ENCODE data around the gene RDX.

DNA sequence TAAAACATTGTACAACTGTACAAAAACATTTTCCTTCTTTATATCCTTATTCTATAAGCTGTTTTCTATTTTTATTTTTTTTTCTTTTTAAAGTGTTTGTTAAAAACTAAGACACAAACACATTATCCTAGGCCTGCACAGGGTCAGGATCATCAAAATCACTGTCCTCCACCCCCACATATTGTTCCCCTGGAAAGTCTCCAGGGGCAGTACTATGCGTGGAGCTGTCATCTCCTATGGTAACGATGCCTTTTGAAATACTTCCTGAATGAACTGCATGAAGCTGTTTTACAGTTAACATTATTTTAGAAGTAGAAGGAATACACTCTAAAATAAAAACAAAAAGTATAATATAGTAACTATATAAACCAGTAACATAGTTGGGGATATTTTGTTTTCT lies 136.0 kb downstream of the RDX start:
- TF ChIP-seq, protein P1, sequence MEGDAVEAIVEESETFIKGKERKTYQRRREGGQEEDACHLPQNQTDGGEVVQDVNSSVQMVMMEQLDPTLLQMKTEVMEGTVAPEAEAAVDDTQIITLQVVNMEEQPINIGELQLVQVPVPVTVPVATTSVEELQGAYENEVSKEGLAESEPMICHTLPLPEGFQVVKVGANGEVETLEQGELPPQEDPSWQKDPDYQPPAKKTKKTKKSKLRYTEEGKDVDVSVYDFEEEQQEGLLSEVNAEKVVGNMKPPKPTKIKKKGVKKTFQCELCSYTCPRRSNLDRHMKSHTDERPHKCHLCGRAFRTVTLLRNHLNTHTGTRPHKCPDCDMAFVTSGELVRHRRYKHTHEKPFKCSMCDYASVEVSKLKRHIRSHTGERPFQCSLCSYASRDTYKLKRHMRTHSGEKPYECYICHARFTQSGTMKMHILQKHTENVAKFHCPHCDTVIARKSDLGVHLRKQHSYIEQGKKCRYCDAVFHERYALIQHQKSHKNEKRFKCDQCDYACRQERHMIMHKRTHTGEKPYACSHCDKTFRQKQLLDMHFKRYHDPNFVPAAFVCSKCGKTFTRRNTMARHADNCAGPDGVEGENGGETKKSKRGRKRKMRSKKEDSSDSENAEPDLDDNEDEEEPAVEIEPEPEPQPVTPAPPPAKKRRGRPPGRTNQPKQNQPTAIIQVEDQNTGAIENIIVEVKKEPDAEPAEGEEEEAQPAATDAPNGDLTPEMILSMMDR (IDR thresholded peaks at IDR 0.05): no peak
- TF ChIP-seq EZH2 (IDR thresholded peaks at IDR 0.05; ENCODE audit: borderline replicate concordance, insufficient read depth, low read depth, low read length, poor library complexity, severe bottlenecking): no peak
